Hepatocyte (in vitro differentiated cells): ENCODE data around the gene RBMS1. TPM values are rescaled to one million over a fixed set of nuclear protein-coding genes. Genes with fewer than 3 reads are reported as not detected.

Source experiments
- DNase-seq: peaks from one replicate; pipeline ENCODE4 v3.0.0-alpha.2; 2016; ENCODE audit warnings: low spot score
- H2AFZ ChIP-seq: fragments of 200-600 bp; sonication (generic); 2 replicates; pipeline ENCODE4 v1.6.0; 2016; ENCODE audit warnings: antibody characterized with exemption, mild to moderate bottlenecking
- H3K27ac ChIP-seq: fragments of 200-600 bp; sonication (generic); 2 replicates; pipeline ENCODE4 v1.5.1; 2016; ENCODE audit warnings: mild to moderate bottlenecking
- H3K27me3 ChIP-seq: fragments of 200-600 bp; sonication (generic); 2 replicates; pipeline ENCODE4 v1.6.1; 2016
- H3K36me3 ChIP-seq: fragments of 200-600 bp; sonication (generic); replicated peaks from 2 replicates; pipeline ENCODE4 v1.5.1; 2016; ENCODE audit warnings: low read depth; ENCODE audit not compliant: insufficient read depth
- H3K4me1 ChIP-seq: fragments of 200-600 bp; sonication (generic); 2 replicates; pipeline ENCODE4 v1.5.1; 2016; ENCODE audit warnings: mild to moderate bottlenecking, moderate library complexity; ENCODE audit not compliant: insufficient read depth
- H3K4me2 ChIP-seq: fragments of 200-600 bp; sonication (generic); 2 replicates; pipeline ENCODE4 v1.6.0; 2016
- H3K4me3 ChIP-seq: fragments of 200-600 bp; sonication (generic); 2 replicates; pipeline ENCODE4 v1.5.1; 2016; ENCODE audit warnings: mild to moderate bottlenecking
- H3K79me2 ChIP-seq: fragments of 200-600 bp; sonication (generic); 2 replicates; pipeline ENCODE4 v1.6.0; 2017; ENCODE audit warnings: mild to moderate bottlenecking
- H3K9me2 ChIP-seq: fragments of 200-600 bp; sonication (generic); replicated peaks from 2 replicates; pipeline ENCODE4 v1.6.0; 2017; ENCODE audit warnings: mild to moderate bottlenecking; ENCODE audit not compliant: insufficient read depth
- H3K9me3 ChIP-seq: fragments of 200-600 bp; sonication (generic); 2 replicates; pipeline ENCODE4 v1.5.1; 2016; ENCODE audit warnings: low read depth, mild to moderate bottlenecking
- H4K20me1 ChIP-seq: fragments of 200-600 bp; sonication (generic); 2 replicates; pipeline ENCODE4 v1.6.0; 2016; ENCODE audit warnings: mild to moderate bottlenecking; ENCODE audit not compliant: insufficient read depth, poor library complexity, severe bottlenecking
- CTCF ChIP-seq: fragments of 200-600 bp; sonication (generic); IDR thresholded peaks from 2 replicates; pipeline ENCODE4 v1.5.1; 2016; ENCODE audit warnings: antibody characterized with exemption, mild to moderate bottlenecking; ENCODE audit not compliant: poor library complexity
- EZH2 ChIP-seq: fragments of 200-600 bp; sonication (generic); IDR thresholded peaks from 2 replicates; pipeline ENCODE4 v1.6.1; 2016; ENCODE audit warnings: antibody characterized with exemption, mild to moderate bottlenecking, borderline replicate concordance
- EZH2phosphoT487 ChIP-seq: fragments of 200-600 bp; sonication (generic); IDR thresholded peaks from one replicate; pipeline ENCODE4 v1.6.1; 2018; ENCODE audit warnings: antibody characterized with exemption, mild to moderate bottlenecking, low read depth, moderate library complexity; ENCODE audit not compliant: unreplicated experiment, severe bottlenecking
- WGBS: methylation state at CpG from one replicate; pipeline ENCODE4 v1.1.6; 2016; ENCODE audit warnings: low lambda C conversion rate; ENCODE audit errors: missing lambda C conversion rate; 5-methylcytosine and 5-hydroxymethylcytosine counted together
- polyA plus RNA-seq: library from polyadenylated mRNA; unstranded; fragments of >200 nt; fragmentation: Nextera tagmentation; extraction: Ambion mirVana; gene quantifications from 2 replicates; pipeline ENCODE4 v1.2.1, GENCODE V29; 2016
- total RNA-seq: library from RNA; depleted of rRNA; stranded (reverse); fragments of >200 nt; gene quantifications from 2 replicates; pipeline ENCODE4 v1.2.3, GENCODE V29; 2014

The RBMS1 gene
- total and polyA plus RNA-seq, 2 experiments from 2014 or later, result 87.9 to 103 TPM

GRCh38 chr2:160269803-160270570 is 223.6 kb downstream of the RBMS1 start:
- H2AFZ ChIP-seq, result peak overlapping the region; percentile 73
- WGBS, result 4% methylated on average over 53 of the region's 53 CpGs
- no peaks in the 10 kb centered on the region for H3K27me3 ChIP-seq
- peaks cover 2% of the 10 kb centered on the region for H3K36me3 ChIP-seq
- H4K20me1 ChIP-seq, result no peaks in the 10 kb centered on the region
- peak overlapping the region; percentile 94 for H3K27ac ChIP-seq
- peak overlapping the region; percentile 25 for H3K4me3 ChIP-seq
- peak overlapping the region; percentile 88 for H3K4me2 ChIP-seq
- TF ChIP-seq EZH2phosphoT487 (no peak), CTCF (peak; percentile 61)
- H3K9me3 ChIP-seq, result no peaks in the 10 kb centered on the region
- peak; percentile 93 for DNase-seq
- H3K9me2 ChIP-seq, result no peaks in the 10 kb centered on the region
- peaks cover 26% of the 10 kb centered on the region for H3K4me1 ChIP-seq
- no peaks in the 10 kb centered on the region for H3K79me2 ChIP-seq

DNA sequence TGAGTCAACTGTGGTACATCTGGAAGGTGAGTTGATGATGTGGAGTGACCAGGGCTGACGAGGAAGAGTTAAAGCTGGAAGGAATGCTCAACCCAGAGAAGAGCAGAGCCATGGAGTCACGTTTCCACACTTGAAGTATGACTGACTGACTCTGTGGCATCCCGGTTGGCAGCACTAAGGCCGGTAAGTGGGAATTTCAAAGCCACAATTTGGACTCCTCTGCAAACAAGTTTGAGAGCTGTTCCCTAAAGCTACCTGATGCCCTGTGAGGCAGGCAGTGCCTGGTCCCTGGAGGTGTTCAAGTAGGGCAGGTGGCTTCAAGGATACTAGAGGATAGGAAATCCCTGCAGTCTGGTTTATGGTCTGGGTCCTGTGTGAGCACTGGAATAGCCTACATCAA is 224.2 kb downstream of the RBMS1 start:
- Histone ChIP-seq H3K4me1 (peaks cover 26% of the 10 kb centered on the region), H3K4me2 (peak overlapping the region; percentile 88), H3K79me2 (no peaks in the 10 kb centered on the region), H3K9me3 (no peaks in the 10 kb centered on the region), H4K20me1 (no peaks in the 10 kb centered on the region), H2AFZ (peak overlapping the region; percentile 73), H3K27ac (peak overlapping the region; percentile 94), H3K4me3 (peak overlapping the region; percentile 25), H3K9me2 (no peaks in the 10 kb centered on the region), H3K36me3 (no peaks in the 10 kb centered on the region), H3K27me3 (no peaks in the 10 kb centered on the region)
- 64% methylated on average over 4 of the region's 4 CpGs for WGBS
- no peak for DNase-seq
- TF ChIP-seq EZH2phosphoT487, result no peak
- TF ChIP-seq CTCF, result no peak
- TF ChIP-seq EZH2, result no peak

- no peak overlapping the region for H3K4me3 ChIP-seq
- no peaks in the 10 kb centered on the region for H3K27me3 ChIP-seq
- H4K20me1 ChIP-seq, result no peaks in the 10 kb centered on the region
- no peak overlapping the region for H2AFZ ChIP-seq
- H3K9me3 ChIP-seq, result no peaks in the 10 kb centered on the region
- no peak overlapping the region for H3K27ac ChIP-seq
- no peak for DNase-seq
- TF ChIP-seq CTCF (no peak), EZH2phosphoT487 (no peak), EZH2 (no peak)
- no peaks in the 10 kb centered on the region for H3K79me2 ChIP-seq
- WGBS, result 95% methylated on average over 2 of the region's 2 CpGs
- no peak overlapping the region for H3K4me2 ChIP-seq
- no peaks in the 10 kb centered on the region for H3K36me3 ChIP-seq
- peaks cover 26% of the 10 kb centered on the region for H3K4me1 ChIP-seq
- H3K9me2 ChIP-seq, result no peaks in the 10 kb centered on the region
These were observed 225.3 kb downstream of the RBMS1 start for GRCh38 chr2:160268151-160268781.
